ENCODE data around the gene NCOA1.
A peak's percentile ranks its signal among the peaks of the same experiment; 100 is the strongest.

NCOA1 gene

DNA sequence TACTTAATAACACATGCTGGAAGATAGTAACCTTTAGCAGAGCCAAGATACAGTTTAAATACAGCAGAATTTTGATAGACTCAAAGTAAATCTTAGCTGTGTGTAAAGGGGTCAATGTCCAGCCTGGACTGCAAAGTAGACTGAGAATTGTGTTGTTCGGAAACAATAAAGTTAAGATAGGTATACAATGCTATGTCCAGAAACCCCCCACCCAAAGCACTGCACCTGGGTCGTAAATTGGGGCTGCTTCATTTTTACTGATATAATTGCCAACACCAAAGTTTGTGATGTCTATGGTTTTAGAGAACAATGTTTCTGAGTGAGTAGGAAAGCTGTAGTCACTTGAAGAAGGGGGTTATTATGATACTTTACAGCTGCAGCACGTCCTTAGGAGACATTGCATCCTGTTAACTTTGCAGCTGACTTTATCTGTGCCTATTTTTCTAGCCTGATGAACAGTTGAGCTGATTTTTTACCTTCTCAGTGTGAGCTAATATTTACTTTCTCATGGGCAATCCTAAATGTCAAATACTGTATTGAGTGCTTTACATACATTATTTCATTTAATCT is 4.3 kb upstream of the NCOA1 start:
- no peak for DNase-seq (ENCODE audit: low read depth)
- no peak overlapping the region for H3K4me3 ChIP-seq (ENCODE audit: control insufficient read depth, low read depth, low read length)
- TF ChIP-seq, protein P1, sequence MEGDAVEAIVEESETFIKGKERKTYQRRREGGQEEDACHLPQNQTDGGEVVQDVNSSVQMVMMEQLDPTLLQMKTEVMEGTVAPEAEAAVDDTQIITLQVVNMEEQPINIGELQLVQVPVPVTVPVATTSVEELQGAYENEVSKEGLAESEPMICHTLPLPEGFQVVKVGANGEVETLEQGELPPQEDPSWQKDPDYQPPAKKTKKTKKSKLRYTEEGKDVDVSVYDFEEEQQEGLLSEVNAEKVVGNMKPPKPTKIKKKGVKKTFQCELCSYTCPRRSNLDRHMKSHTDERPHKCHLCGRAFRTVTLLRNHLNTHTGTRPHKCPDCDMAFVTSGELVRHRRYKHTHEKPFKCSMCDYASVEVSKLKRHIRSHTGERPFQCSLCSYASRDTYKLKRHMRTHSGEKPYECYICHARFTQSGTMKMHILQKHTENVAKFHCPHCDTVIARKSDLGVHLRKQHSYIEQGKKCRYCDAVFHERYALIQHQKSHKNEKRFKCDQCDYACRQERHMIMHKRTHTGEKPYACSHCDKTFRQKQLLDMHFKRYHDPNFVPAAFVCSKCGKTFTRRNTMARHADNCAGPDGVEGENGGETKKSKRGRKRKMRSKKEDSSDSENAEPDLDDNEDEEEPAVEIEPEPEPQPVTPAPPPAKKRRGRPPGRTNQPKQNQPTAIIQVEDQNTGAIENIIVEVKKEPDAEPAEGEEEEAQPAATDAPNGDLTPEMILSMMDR (IDR thresholded peaks at IDR 0.05; ENCODE audit: control insufficient read depth, insufficient read depth, low read depth, low read length, missing control alignments) = no peak

DNA sequence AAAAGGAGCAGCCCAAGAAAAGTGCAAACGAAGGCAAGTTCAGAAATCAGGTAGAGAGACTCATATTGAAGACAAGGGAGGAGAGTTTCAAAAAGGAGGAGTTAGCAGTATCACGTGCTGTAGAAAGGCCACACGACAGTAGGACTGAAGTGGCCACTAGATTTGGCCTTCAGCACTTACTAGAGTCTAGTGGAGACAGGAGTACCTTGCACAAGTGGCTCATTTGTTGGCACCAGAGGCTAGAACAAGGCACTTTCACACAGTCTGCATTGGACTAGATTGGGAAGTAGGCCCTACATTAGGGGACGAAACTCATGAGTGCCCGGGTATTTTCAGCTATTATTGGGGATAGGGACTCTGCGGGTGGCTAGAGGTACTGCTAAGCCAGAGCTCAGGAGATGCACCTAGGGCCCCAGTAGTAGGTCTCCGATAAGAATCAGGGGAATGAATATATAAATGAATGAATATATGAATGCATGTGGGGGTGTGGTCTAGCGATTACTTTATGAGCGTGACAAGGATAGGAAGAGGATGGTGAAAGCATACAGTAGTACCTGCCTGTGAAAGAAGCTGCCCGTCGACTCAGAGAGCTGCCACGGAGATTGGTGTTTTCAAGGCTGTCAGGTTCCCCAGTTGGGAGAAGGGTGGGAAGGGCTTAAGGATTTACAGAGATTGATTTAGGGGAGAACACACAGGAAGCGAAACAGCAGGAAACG is 1.4 kb upstream of the NCOA1 start:
- TF ChIP-seq, protein P1 (IDR thresholded peaks at IDR 0.05; ENCODE audit: control insufficient read depth, insufficient read depth, low read depth, low read length, missing control alignments) = no peak
- H3K4me3 ChIP-seq (ENCODE audit: control insufficient read depth, low read depth, low read length) = no peak overlapping the region
- DNase-seq (ENCODE audit: low read depth) = no peak

DNA sequence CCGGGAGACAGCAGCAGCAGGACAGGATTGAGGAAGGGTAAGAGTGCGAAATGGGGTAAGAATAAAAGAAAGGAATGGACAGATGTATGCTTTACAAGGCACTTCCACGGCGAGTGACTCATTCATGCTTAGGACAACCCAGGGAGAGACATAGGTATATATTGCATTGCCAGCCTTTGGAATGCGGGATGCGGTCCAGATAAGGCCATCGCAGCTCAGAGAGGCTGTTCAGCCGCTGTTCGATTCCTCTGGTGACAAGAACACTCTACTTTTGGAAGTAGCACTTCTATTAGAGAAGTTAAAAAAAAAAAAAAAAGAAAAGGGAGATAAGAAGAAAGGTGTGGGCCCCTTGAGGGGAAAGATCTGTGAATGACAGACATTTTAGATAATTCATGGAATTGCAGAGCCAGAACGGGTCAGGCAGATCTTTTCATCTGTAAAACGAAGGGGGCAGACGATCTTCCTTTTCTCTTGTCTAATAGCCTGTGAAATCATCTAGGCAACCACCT is 819 bp upstream of the NCOA1 start:
- peak overlapping the region; percentile 49 for H3K4me3 ChIP-seq (ENCODE audit: control insufficient read depth, low read depth, low read length)
- DNase-seq (ENCODE audit: low read depth) = no peak
- TF ChIP-seq, protein P1 (IDR thresholded peaks at IDR 0.05; ENCODE audit: control insufficient read depth, insufficient read depth, low read depth, low read length, missing control alignments) = no peak

DNA sequence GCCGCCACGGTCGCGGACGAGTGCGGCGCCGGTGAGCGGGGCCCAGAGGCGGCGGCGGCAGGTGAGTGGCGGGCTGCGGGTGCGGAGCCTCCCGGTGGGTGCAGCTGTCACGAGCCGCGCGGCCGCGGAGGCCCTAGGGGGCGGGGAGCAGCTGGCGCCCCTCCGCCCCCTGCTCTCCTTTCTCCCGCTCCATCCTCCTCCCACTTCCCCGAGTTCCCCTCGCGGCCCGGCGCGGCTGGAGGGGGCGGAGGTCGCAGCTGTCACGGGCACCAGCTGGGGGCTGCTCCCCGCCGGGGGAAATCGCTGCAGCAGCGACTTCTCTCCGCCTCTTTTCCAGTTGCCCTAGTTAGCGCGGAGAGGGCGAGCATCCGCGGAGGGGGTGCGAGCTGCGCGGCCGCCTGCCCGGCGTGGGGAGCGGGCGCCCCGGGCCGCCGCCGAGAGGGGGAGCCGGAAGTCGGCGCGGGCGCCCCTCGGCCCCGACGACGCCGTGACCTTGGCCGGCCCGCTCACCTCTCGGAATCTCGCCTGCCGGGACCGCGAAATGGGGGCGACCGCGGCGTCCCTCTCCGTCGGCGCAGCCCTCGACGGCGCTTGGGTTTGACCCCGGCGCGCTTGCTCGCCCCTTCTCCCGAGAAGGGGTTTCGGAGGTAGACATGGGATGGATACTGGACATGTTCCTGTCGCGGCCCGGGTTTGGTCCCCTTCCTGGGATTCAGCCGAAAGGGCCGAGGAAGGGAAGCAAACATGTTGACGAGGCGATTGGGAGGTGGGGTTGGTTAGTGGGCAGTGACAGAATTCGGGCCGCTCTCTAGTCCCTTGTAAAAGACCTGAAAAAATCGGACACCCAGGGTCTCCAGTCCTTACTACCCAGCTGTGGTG is 727 bp downstream of the NCOA1 start:
- H3K4me3 ChIP-seq (ENCODE audit: control insufficient read depth, low read depth, low read length) = peak overlapping the region; percentile 79
- TF ChIP-seq, protein P1 (IDR thresholded peaks at IDR 0.05; ENCODE audit: control insufficient read depth, insufficient read depth, low read depth, low read length, missing control alignments) = no peak
- DNase-seq (ENCODE audit: low read depth) = no peak

DNA sequence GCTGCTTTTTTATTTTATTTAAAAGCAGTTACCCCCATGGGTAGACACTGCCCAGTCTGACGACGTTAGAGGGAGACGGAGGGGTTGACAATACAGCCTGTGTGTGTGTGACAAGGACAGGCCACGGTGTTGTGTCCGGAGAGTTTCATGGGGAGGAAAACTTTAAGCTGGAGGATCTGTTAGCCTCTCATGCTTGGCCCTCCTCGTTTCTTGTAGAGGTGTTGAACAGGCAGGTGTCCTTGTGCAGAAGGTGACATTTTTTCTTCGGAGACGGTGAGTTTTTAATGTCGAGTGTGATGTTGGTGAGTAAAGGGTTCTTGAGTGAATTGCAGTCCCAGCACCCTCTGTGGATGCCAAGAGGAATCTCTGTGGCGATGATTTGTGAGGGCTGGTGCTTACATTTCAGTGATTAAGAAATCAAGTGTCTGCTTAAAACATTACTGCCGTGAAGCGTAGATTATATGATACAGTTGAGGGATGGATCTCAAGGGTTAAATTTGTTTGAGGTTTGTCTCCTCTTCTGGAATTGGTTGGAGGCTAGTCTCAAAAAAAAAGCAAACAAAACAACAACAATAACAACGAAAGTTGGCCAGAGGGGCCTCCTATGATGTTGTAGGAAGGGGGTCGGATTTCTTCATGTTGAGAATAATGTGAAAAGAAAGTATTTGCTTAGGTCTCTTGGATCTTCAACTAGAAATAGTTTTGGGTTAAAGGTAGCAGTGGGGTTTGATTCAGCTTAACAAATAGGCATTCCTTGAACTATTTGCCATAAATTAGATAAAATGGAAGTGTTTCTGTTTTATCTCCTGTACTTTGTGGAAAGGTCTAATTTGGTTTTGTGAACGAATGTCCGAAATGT is 1.6 kb downstream of the NCOA1 start:
- DNase-seq (ENCODE audit: low read depth) = no peak
- TF ChIP-seq, protein P1 (IDR thresholded peaks at IDR 0.05; ENCODE audit: control insufficient read depth, insufficient read depth, low read depth, low read length, missing control alignments) = no peak

DNA sequence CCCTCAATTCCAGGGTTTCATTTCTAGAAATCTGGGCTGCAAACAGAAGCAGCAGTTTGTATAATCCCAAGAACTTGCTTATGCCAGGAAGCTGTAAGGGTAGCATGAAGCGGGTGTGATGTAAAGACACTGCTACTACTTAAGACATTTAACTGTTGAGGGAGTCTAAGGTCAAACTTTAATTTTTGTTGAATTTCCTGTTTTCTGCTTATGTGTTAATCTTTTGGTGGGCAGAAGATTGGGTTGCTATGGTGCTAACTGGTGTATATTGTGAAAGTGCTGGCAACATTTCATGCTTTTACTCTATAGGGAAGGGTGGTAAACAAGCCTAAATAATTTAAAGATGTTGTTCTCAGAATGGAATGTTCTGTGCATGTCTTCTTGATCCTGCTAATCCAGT is 2.7 kb downstream of the NCOA1 start:
- no peak for DNase-seq (ENCODE audit: low read depth)
- H3K4me3 ChIP-seq (ENCODE audit: control insufficient read depth, low read depth, low read length) = no peak overlapping the region

More for the DNA sequence above, 1.6 kb downstream of the NCOA1 start:
- peak overlapping the region; percentile 79 for H3K4me3 ChIP-seq (ENCODE audit: control insufficient read depth, low read depth, low read length)

More for the DNA sequence above, 2.7 kb downstream of the NCOA1 start:
- TF ChIP-seq, protein P1 (IDR thresholded peaks at IDR 0.05; ENCODE audit: control insufficient read depth, insufficient read depth, low read depth, low read length, missing control alignments) = no peak

Data from AG09309 (cell line).